NCI-H226 (cell line): ENCODE results near the gene CABP4.
"Not testable (repeated sequence)": the region's sequence is repeated elsewhere in the genome, so short reads cannot be mapped to it uniquely, and the experiment has no call there.

ENCODE experiments used
- DNase-seq: peaks from one replicate; pipeline ENCODE4 v3.0.0-alpha.2; 2015

Gene CABP4

GRCh38 chr11:67419325-67420049 is 35.7 kb upstream of the CABP4 start:
- DNase-seq: no peak

GRCh38 chr11:67420147-67420645 is 35.0 kb upstream of the CABP4 start:
- DNase-seq: no peak

GRCh38 chr11:67420646-67421429 is 34.3 kb upstream of the CABP4 start:
- DNase-seq: peak; percentile 78

GRCh38 chr11:67421430-67422031 is 33.6 kb upstream of the CABP4 start:
- no peak for DNase-seq

GRCh38 chr11:67422891-67423290 is 32.3 kb upstream of the CABP4 start:
- DNase-seq: peak; percentile 48

GRCh38 chr11:67423466-67423865 is 31.7 kb upstream of the CABP4 start:
- no peak for DNase-seq

GRCh38 chr11:67423891-67424613 is 31.1 kb upstream of the CABP4 start:
- no peak for DNase-seq

GRCh38 chr11:67427364-67427859 is 27.7 kb upstream of the CABP4 start:
- DNase-seq: not testable (repeated sequence)

- peak; percentile 92 for DNase-seq
These were observed 26.8 kb upstream of the CABP4 start, which contains the start of gene RPS6KB2 for GRCh38 chr11:67428052-67429001. TSS of gene RPS6KB2 (plus strand) at chr11:67428494. CDS start at chr11:67428546, 52 bp downstream.

- no peak for DNase-seq
These were observed 26.0 kb upstream of the CABP4 start for GRCh38 chr11:67429038-67429668.

GRCh38 chr11:67429722-67430121 is 25.4 kb upstream of the CABP4 start:
- DNase-seq: no peak

- DNase-seq: no peak
These were observed 23.6 kb upstream of the CABP4 start for GRCh38 chr11:67431346-67432249.

- DNase-seq: no peak
These were observed 22.4 kb upstream of the CABP4 start for GRCh38 chr11:67432655-67433349.

GRCh38 chr11:67433536-67434394 is 21.4 kb upstream of the CABP4 start:
- DNase-seq: no peak

- no peak for DNase-seq
These were observed 20.7 kb upstream of the CABP4 start for GRCh38 chr11:67434395-67434881.

- DNase-seq: no peak
These were observed 20.0 kb upstream of the CABP4 start for GRCh38 chr11:67435031-67435726.

GRCh38 chr11:67435727-67436458 is 19.3 kb upstream of the CABP4 start:
- no peak for DNase-seq
